ENCODE data around the gene ROR1.

DNA sequence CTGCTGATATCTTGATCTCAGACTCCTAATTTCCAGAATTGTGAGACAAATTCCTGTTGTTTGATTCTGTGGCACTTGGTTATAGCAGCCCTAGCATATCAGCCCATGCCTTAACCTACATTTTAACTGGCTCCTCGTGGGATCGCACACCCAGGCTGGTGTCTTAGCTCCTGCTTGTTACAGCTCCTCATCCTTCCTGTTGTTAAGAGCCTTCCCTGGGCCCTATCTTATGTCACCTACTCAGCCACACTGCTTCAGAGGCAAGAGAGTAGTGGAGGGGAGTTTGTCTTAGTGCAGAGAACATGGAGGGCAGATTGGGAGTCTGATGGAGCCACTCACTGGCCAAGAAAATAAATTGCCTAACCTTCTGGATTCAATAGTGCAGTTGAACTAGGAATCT, 131.0 kb downstream of the ROR1 start:
- no peak for TF ChIP-seq RAD21 (IDR thresholded peaks at IDR 0.05; ENCODE audit: insufficient read depth, low read depth, low read length)
- no peak for TF ChIP-seq EZH2 (IDR thresholded peaks at IDR 0.05; ENCODE audit: borderline replicate concordance, control insufficient read depth, low read depth, low read length)
- no peak for TF ChIP-seq ZBTB33 (IDR thresholded peaks at IDR 0.05)
- TF ChIP-seq BRCA1 (IDR thresholded peaks at IDR 0.05; ENCODE audit: low read depth, low read length) = no peak
- no peak for TF ChIP-seq JUNB (IDR thresholded peaks at IDR 0.05)
